Neural progenitor cell (in vitro differentiated cells): ENCODE data around the gene CD55. TPM values are rescaled to one million over a fixed set of nuclear protein-coding genes. Genes with fewer than 3 reads are reported as not detected.

Experiments used
- DNase-seq: peaks from one replicate; pipeline ENCODE4 v3.0.0-alpha.2; 2016; ENCODE audit warnings: low spot score
- H2AFZ ChIP-seq: fragments of 200-600 bp; sonication (generic); replicated peaks from 2 replicates; pipeline ENCODE4 v1.6.1; 2016; ENCODE audit warnings: antibody characterized with exemption
- H3F3A ChIP-seq: fragments of 200-600 bp; sonication (generic); 2 replicates; pipeline ENCODE4 v1.6.1; 2016; ENCODE audit warnings: antibody characterized with exemption, low read depth
- H3K27ac ChIP-seq: fragments of 200-600 bp; sonication (generic); 2 replicates; pipeline ENCODE4 v1.5.1; 2016; ENCODE audit warnings: mild to moderate bottlenecking
- H3K27me3 ChIP-seq: fragments of 200-600 bp; sonication (generic); 2 replicates; pipeline ENCODE4 v1.6.1; 2016; ENCODE audit warnings: mild to moderate bottlenecking, moderate library complexity
- H3K36me3 ChIP-seq: fragments of 200-600 bp; sonication (generic); 2 replicates; pipeline ENCODE4 v1.5.1; 2016
- H3K4me1 ChIP-seq: fragments of 200-600 bp; sonication (generic); 2 replicates; pipeline ENCODE4 v1.6.1; 2016; ENCODE audit warnings: mixed run types
- H3K4me2 ChIP-seq: fragments of 200-600 bp; sonication (generic); 2 replicates; pipeline ENCODE4 v1.6.1; 2016
- H3K4me3 ChIP-seq: fragments of 200-600 bp; sonication (generic); 2 replicates; pipeline ENCODE4 v1.5.1; 2016
- H3K79me2 ChIP-seq: fragments of 200-600 bp; sonication (generic); 2 replicates; pipeline ENCODE4 v1.6.1; 2016; ENCODE audit warnings: low read depth
- H3K9ac ChIP-seq: fragments of 200-600 bp; sonication (generic); 2 replicates; pipeline ENCODE4 v1.6.1; 2016
- H3K9me3 ChIP-seq: fragments of 200-600 bp; sonication (generic); 2 replicates; pipeline ENCODE4 v1.5.1; 2016; ENCODE audit warnings: low read depth
- H4K20me1 ChIP-seq: fragments of 200-600 bp; sonication (generic); 2 replicates; pipeline ENCODE4 v1.6.1; 2016; ENCODE audit warnings: low read depth
- H3K27ac Mint-ChIP-seq: 3 replicates; pipeline ENCODE4 v1.8.0; 2021; ENCODE audit warnings: mixed read lengths
- H3K27me3 Mint-ChIP-seq: 2 replicates; pipeline ENCODE4 v1.8.0; 2022; ENCODE audit warnings: low read depth, mild to moderate bottlenecking, inconsistent platforms, moderate library complexity, mixed read lengths; ENCODE audit not compliant: insufficient read depth
- H3K36me3 Mint-ChIP-seq: 3 replicates; pipeline ENCODE4 v1.8.0; 2021; ENCODE audit warnings: mixed read lengths
- H3K4me1 Mint-ChIP-seq: 3 replicates; pipeline ENCODE4 v1.8.0; 2021; ENCODE audit warnings: mixed read lengths
- H3K4me3 Mint-ChIP-seq: 3 replicates; pipeline ENCODE4 v1.8.0; 2021; ENCODE audit warnings: mild to moderate bottlenecking, moderate library complexity, mixed read lengths
- H3K9me3 Mint-ChIP-seq: 3 replicates; pipeline ENCODE4 v1.8.0; 2020; ENCODE audit warnings: mixed read lengths
- CTCF ChIP-seq: fragments of 200-600 bp; sonication (generic); IDR thresholded peaks from 2 replicates; pipeline ENCODE4 v1.5.1; 2017; ENCODE audit warnings: antibody characterized with exemption, mild to moderate bottlenecking
- EZH2 ChIP-seq: fragments of 200-600 bp; sonication (generic); IDR thresholded peaks from 2 replicates; pipeline ENCODE4 v1.6.1; 2017; ENCODE audit warnings: antibody characterized with exemption, mild to moderate bottlenecking, moderate library complexity
- EZH2phosphoT487 ChIP-seq: fragments of 200-600 bp; sonication (generic); IDR thresholded peaks from 2 replicates; pipeline ENCODE4 v1.6.1; 2017; ENCODE audit warnings: antibody characterized with exemption
- total RNA-seq: library from RNA; depleted of rRNA; stranded (reverse); fragments of >200 nt; gene quantifications from 2 replicates; pipeline ENCODE4 v1.2.3, GENCODE V29; 2015; ENCODE audit warnings: low replicate concordance

Gene CD55
- total RNA-seq, 1 donor from 2014 or later, result 11.5 TPM

- no peak overlapping the region for H3K9ac ChIP-seq
- no peak overlapping the region for H3K4me2 ChIP-seq
- H3K36me3 ChIP-seq, result peaks cover 11% of the 10 kb centered on the region
- H3K79me2 ChIP-seq, result no peaks in the 10 kb centered on the region
- no peaks in the 10 kb centered on the region for H3K4me1 Mint-ChIP-seq
- no peaks in the 10 kb centered on the region for H3K27me3 Mint-ChIP-seq
- H3K27ac ChIP-seq, result no peak overlapping the region
- no peak overlapping the region for H3K27ac Mint-ChIP-seq
- no peak overlapping the region for H3K4me3 ChIP-seq
- no peak for DNase-seq
- no peak overlapping the region for H3K4me3 Mint-ChIP-seq
- no peaks in the 10 kb centered on the region for H3K9me3 ChIP-seq
- H3K27me3 ChIP-seq, result no peaks in the 10 kb centered on the region
- no peaks in the 10 kb centered on the region for H4K20me1 ChIP-seq
- peaks cover 4% of the 10 kb centered on the region for H3K36me3 Mint-ChIP-seq
- H2AFZ ChIP-seq, result no peak overlapping the region
- TF ChIP-seq EZH2 (no peak), EZH2phosphoT487 (no peak)
- H3F3A ChIP-seq, result no peaks in the 10 kb centered on the region
- peaks cover 12% of the 10 kb centered on the region for H3K9me3 Mint-ChIP-seq
- H3K4me1 ChIP-seq, result no peaks in the 10 kb centered on the region
Observed at GRCh38 chr1:207333009-207333600, 11.6 kb downstream of the CD55 start.

- no peaks in the 10 kb centered on the region for H3F3A ChIP-seq
- no peak overlapping the region for H3K27ac Mint-ChIP-seq
- no peak overlapping the region for H3K27ac ChIP-seq
- H4K20me1 ChIP-seq, result no peaks in the 10 kb centered on the region
- no peak overlapping the region for H3K4me3 ChIP-seq
- no peaks in the 10 kb centered on the region for H3K27me3 ChIP-seq
- TF ChIP-seq EZH2 (no peak), EZH2phosphoT487 (no peak), CTCF (no peak)
- H3K4me3 Mint-ChIP-seq, result no peak overlapping the region
- no peaks in the 10 kb centered on the region for H3K9me3 ChIP-seq
- H3K4me1 Mint-ChIP-seq, result no peaks in the 10 kb centered on the region
- no peak overlapping the region for H3K9ac ChIP-seq
- no peak overlapping the region for H3K4me2 ChIP-seq
- DNase-seq, result no peak
- no peaks in the 10 kb centered on the region for H3K4me1 ChIP-seq
- peaks cover 12% of the 10 kb centered on the region for H3K9me3 Mint-ChIP-seq
- no peaks in the 10 kb centered on the region for H3K79me2 ChIP-seq
- no peak overlapping the region for H2AFZ ChIP-seq
- peaks cover 11% of the 10 kb centered on the region for H3K36me3 ChIP-seq
- H3K27me3 Mint-ChIP-seq, result no peaks in the 10 kb centered on the region
- peaks cover 4% of the 10 kb centered on the region for H3K36me3 Mint-ChIP-seq
Observed at GRCh38 chr1:207333620-207334019, 12.1 kb downstream of the CD55 start.

DNA sequence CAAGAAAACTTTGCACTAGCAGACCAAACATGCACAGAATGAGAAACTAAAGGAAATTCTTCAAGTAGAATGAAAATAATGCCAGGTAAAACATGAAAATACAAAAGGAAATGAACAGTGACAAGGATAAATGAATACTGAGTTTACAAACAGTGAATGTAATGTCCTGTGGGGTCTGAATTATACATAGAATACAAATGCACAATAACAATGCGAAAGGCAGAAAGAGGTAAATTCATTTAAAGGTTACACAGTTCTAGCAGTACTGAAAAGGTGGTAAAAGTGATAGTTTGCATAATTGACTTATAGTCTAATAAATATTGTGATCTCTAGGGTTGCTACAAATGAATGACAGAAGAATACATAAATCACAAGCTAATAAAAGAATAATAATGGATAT is 12.9 kb downstream of the CD55 start:
- H3K36me3 ChIP-seq, result peaks cover 11% of the 10 kb centered on the region
- no peak for TF ChIP-seq EZH2
- no peak for TF ChIP-seq CTCF
- TF ChIP-seq EZH2phosphoT487, result no peak
- H3K27ac Mint-ChIP-seq, result no peak overlapping the region

GRCh38 chr1:207335138-207335537 is 13.7 kb downstream of the CD55 start:
- H3K4me3 ChIP-seq, result no peak overlapping the region
- peaks cover 11% of the 10 kb centered on the region for H3K36me3 ChIP-seq
- no peaks in the 10 kb centered on the region for H3K79me2 ChIP-seq
- TF ChIP-seq CTCF, result no peak
- no peak for TF ChIP-seq EZH2phosphoT487
- TF ChIP-seq EZH2, result no peak
- Mint-ChIP-seq H3K27me3 (no peaks in the 10 kb centered on the region), H3K36me3 (peaks cover 4% of the 10 kb centered on the region), H3K27ac (no peak overlapping the region), H3K4me3 (no peak overlapping the region), H3K9me3 (peaks cover 12% of the 10 kb centered on the region), H3K4me1 (no peaks in the 10 kb centered on the region)
- H3F3A ChIP-seq, result no peaks in the 10 kb centered on the region
- H3K4me1 ChIP-seq, result no peaks in the 10 kb centered on the region
- H3K9me3 ChIP-seq, result no peaks in the 10 kb centered on the region
- no peak overlapping the region for H3K4me2 ChIP-seq
- H2AFZ ChIP-seq, result no peak overlapping the region
- H4K20me1 ChIP-seq, result no peaks in the 10 kb centered on the region
- no peak for DNase-seq
- H3K27ac ChIP-seq, result no peak overlapping the region
- no peaks in the 10 kb centered on the region for H3K27me3 ChIP-seq
- no peak overlapping the region for H3K9ac ChIP-seq

More for the DNA sequence above, 12.9 kb downstream of the CD55 start:
- no peak overlapping the region for H2AFZ ChIP-seq
- no peaks in the 10 kb centered on the region for H4K20me1 ChIP-seq
- H3K27me3 ChIP-seq, result no peaks in the 10 kb centered on the region
- H3K9me3 Mint-ChIP-seq, result peaks cover 12% of the 10 kb centered on the region
- no peaks in the 10 kb centered on the region for H3F3A ChIP-seq
- no peaks in the 10 kb centered on the region for H3K9me3 ChIP-seq
- no peak overlapping the region for H3K27ac ChIP-seq
- no peak for DNase-seq
- no peak overlapping the region for H3K4me2 ChIP-seq
- H3K4me3 ChIP-seq, result no peak overlapping the region
- no peaks in the 10 kb centered on the region for H3K4me1 Mint-ChIP-seq
- H3K36me3 Mint-ChIP-seq, result peaks cover 4% of the 10 kb centered on the region
- no peaks in the 10 kb centered on the region for H3K4me1 ChIP-seq
- no peak overlapping the region for H3K4me3 Mint-ChIP-seq
- no peaks in the 10 kb centered on the region for H3K79me2 ChIP-seq
- H3K27me3 Mint-ChIP-seq, result no peaks in the 10 kb centered on the region
- H3K9ac ChIP-seq, result no peak overlapping the region
